A673 (cell line): ENCODE measurements around the gene CEP164. TPM values are rescaled to one million over a fixed set of nuclear protein-coding genes. Genes with fewer than 3 reads are reported as not detected.

Source experiments
- BruUV-seq: library from RNA; stranded (reverse); fragments of 400-500 nt; replicated peaks from 2 replicates; lab custom pipeline; 2021; lab: Mats Ljungman, UMichigan
- CTCF ChIA-PET: fragments of 300-600 bp; sonication (Branson Sonifier 250); formaldehyde crosslinking; loops from one replicate; lab custom pipeline; 2022; ENCODE audit warnings: antibody characterized with exemption; lab: Charles Lee
- POLR2A ChIA-PET: fragments of 300-600 bp; sonication (Branson Sonifier 250); formaldehyde crosslinking; loops from one replicate; lab custom pipeline; 2022; ENCODE audit warnings: antibody characterized with exemption; ENCODE audit not compliant: low non-redundant PET; lab: Charles Lee
- DNase-seq: peaks from one replicate; pipeline ENCODE4 v3.0.0-alpha.2; 2015; ENCODE audit warnings: low spot score
- H3K27ac ChIP-seq: fragments of 200-600 bp; sonication (generic); 2 replicates; pipeline ENCODE4 v1.5.1; 2016; ENCODE audit warnings: mixed run types, low read depth, mild to moderate bottlenecking, mixed read lengths, antibody characterized with exemption, low read length; ENCODE audit not compliant: poor library complexity, severe bottlenecking
- H3K27me3 ChIP-seq: fragments of 200-600 bp; sonication (generic); replicated peaks from 2 replicates; pipeline ENCODE4 v1.6.1; 2017; ENCODE audit warnings: mixed run types, low read depth, mild to moderate bottlenecking, mixed read lengths, antibody characterized with exemption, low read length; ENCODE audit not compliant: insufficient read depth, poor library complexity
- H3K36me3 ChIP-seq: fragments of 200-600 bp; sonication (generic); 2 replicates; pipeline ENCODE4 v1.6.1; 2016; ENCODE audit warnings: mixed run types, mild to moderate bottlenecking, mixed read lengths, antibody characterized with exemption, low read length; ENCODE audit not compliant: insufficient read depth, poor library complexity, severe bottlenecking
- H3K4me1 ChIP-seq: fragments of 200-600 bp; sonication (generic); 2 replicates; pipeline ENCODE4 v1.6.1; 2017; ENCODE audit warnings: mixed run types, mild to moderate bottlenecking, mixed read lengths, antibody characterized with exemption, low read length; ENCODE audit not compliant: insufficient read depth, poor library complexity, severe bottlenecking
- H3K4me3 ChIP-seq: fragments of 200-600 bp; sonication (generic); 2 replicates; pipeline ENCODE4 v1.5.1; 2016; ENCODE audit warnings: low read depth, mixed run types, mild to moderate bottlenecking, mixed read lengths, low read length; ENCODE audit not compliant: poor library complexity, severe bottlenecking
- H3K9me3 ChIP-seq: fragments of 200-600 bp; sonication (generic); 2 replicates; pipeline ENCODE4 v1.6.1; 2016; ENCODE audit warnings: mixed run types, low read depth, mild to moderate bottlenecking, mixed read lengths, antibody characterized with exemption, low read length; ENCODE audit not compliant: poor library complexity, severe bottlenecking
- EZH2 ChIP-seq: fragments of 200-600 bp; sonication (generic); IDR thresholded peaks from 2 replicates; pipeline ENCODE4 v1.6.1; 2017; ENCODE audit warnings: borderline replicate concordance, low read depth, mild to moderate bottlenecking, mixed read lengths, antibody characterized with exemption, low read length; ENCODE audit not compliant: poor library complexity, severe bottlenecking
- intact Hi-C: fragments of 100-400 bp; cut with micrococcal nuclease; formaldehyde crosslinking; loops from one replicate; pipeline ENCODE4 v1.10.0; 2022; ENCODE audit not compliant: unreplicated experiment
- total RNA-seq: library from RNA; stranded (reverse); gene quantifications from 2 replicates; pipeline ENCODE4 v1.2.3, GENCODE V29; 2021
- TF ChIP-seq, protein P1 (sequence below): fragments of 300-800, 200-600 bp; sonication (generic); conservative IDR thresholded peaks from 2 replicates; pipeline ENCODE4 v1.5.1; 2017; ENCODE audit warnings: low read depth, mild to moderate bottlenecking, antibody characterized with exemption, low read length, moderate library complexity, mixed read lengths

Gene CEP164
- total RNA-seq, 1 experiment from 2014 or later = 39.4 TPM

DNA sequence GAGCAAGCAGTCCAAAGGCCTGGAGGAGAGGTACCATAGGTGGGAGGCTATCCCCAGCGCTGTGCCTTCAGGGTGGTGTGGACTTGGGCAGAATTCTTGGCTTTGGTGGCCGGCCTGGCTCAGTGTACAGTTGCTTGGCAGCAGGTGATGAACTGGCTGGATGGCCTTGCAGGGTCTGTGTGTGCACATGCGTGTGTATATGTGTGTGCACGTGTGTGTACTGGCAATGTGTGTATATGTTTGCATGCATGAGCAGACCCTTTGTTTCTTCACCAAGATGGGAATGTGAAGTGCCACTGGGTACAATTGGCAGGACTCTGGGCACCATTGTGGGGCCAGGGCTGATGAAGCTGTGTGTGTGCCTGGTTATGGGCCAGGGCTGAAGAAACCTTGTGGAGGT is 53.0 kb downstream of the CEP164 start:
- TF ChIP-seq EZH2 = no peak
- TF ChIP-seq, protein P1, sequence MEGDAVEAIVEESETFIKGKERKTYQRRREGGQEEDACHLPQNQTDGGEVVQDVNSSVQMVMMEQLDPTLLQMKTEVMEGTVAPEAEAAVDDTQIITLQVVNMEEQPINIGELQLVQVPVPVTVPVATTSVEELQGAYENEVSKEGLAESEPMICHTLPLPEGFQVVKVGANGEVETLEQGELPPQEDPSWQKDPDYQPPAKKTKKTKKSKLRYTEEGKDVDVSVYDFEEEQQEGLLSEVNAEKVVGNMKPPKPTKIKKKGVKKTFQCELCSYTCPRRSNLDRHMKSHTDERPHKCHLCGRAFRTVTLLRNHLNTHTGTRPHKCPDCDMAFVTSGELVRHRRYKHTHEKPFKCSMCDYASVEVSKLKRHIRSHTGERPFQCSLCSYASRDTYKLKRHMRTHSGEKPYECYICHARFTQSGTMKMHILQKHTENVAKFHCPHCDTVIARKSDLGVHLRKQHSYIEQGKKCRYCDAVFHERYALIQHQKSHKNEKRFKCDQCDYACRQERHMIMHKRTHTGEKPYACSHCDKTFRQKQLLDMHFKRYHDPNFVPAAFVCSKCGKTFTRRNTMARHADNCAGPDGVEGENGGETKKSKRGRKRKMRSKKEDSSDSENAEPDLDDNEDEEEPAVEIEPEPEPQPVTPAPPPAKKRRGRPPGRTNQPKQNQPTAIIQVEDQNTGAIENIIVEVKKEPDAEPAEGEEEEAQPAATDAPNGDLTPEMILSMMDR = no peak
- H3K4me3 ChIP-seq = no peak overlapping the region
- no peaks in the 10 kb centered on the region for H3K4me1 ChIP-seq
- H3K27ac ChIP-seq = no peak overlapping the region
- POLR2A ChIA-PET = no interaction called here
- no peaks in the 10 kb centered on the region for H3K9me3 ChIP-seq
- intact Hi-C loops = no loop called here
- CTCF ChIA-PET = interaction anchor here (0.5 kb wide), 1 partner anchor 437 kb away, joined by 7 read pairs; no protein-coding TSS in a partner anchor
- no peaks in the 10 kb centered on the region for H3K27me3 ChIP-seq
- no peak for DNase-seq
- no peaks in the 10 kb centered on the region for H3K36me3 ChIP-seq
- no TSS peak for BruUV-seq

DNA sequence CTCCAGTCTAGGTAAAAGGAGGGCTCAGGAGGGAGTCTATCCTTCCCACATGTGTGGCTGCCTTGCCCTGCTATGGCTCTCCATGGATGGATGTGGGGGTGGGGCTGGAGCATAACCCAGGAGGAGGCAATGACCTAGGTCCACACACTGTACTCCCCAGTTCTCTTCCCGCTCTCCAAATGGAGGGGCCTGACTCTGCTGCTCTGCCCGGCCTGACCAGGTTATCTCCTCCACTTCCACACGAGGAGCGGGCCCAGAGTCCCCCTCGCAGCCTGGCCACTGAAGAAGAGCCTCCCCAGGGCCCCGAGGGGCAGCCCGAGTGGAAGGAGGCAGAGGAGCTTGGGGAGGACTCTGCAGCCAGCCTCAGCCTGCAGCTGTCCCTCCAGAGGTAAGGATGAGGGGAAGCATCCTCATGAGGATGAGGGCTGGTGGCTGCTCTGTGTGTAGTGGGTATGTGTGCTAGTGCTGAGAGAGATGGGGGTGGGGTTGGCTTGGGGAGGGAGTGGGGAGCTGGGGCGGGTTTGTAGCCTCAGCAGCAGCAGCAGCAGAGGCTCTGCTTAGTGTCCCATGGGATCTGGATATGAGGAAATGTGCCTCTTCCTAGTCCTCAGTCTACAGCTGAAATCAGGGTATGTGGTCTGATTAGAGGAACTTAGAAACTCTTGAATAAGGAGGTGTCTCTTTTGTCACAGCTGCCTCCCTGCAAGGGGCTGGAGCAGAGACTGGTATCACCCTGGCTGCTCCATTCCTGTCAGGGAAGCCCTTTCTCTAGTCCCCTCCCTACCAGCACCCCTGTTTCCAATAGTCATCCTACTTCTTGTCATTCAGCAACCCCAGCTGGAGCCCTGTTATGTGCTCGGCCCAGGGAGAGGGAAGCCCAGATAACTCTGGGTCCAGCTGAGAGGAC is 54.1 kb downstream of the CEP164 start:
- Histone ChIP-seq H3K27ac (no peak overlapping the region), H3K4me3 (no peak overlapping the region), H3K27me3 (no peaks in the 10 kb centered on the region), H3K4me1 (no peaks in the 10 kb centered on the region), H3K9me3 (no peaks in the 10 kb centered on the region), H3K36me3 (no peaks in the 10 kb centered on the region)
- intact Hi-C loops = no loop called here
- ChIA-PET CTCF (no interaction called here), POLR2A (no interaction called here)
- no peak for DNase-seq
- TF ChIP-seq, protein P1 = no peak
- no peak for TF ChIP-seq EZH2
- BruUV-seq = no TSS peak

DNA sequence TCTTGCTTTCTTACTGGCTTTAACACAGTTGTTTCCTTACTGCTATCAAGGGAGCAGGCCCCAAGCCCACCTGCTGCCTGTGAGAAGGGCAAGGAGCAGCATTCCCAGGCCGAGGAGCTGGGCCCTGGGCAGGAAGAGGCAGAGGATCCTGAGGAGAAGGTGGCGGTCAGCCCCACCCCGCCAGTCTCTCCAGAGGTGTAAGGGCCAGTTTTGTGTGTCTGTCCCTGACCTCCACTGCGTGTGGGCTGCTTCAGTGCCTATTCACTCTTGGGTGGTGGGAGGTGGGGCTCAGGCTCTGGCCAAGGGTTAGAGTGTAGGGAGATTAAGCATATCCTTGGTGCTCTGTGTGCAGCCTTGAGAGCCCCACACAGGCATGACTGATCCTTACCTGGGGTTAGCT is 55.1 kb downstream of the CEP164 start:
- Histone ChIP-seq H3K36me3 (peaks cover 6% of the 10 kb centered on the region), H3K4me1 (no peaks in the 10 kb centered on the region), H3K9me3 (no peaks in the 10 kb centered on the region), H3K27me3 (no peaks in the 10 kb centered on the region), H3K27ac (no peak overlapping the region), H3K4me3 (no peak overlapping the region)
- TF ChIP-seq, protein P1 = no peak
- TF ChIP-seq EZH2 = no peak
- no peak for DNase-seq
- intact Hi-C loops = no loop called here
- no TSS peak for BruUV-seq
- ChIA-PET CTCF (no interaction called here), POLR2A (no interaction called here)
